Cerebellar nuclear complex (tissue), 1 donor: Measurements from ENCODE around the gene SEMA3D.

ENCODE experiments used
- DNase-seq, 2 experiments: peaks; one replicate each; lab custom pipeline; 2025; lab: John Stamatoyannopoulos, UW

SEMA3D gene

DNA sequence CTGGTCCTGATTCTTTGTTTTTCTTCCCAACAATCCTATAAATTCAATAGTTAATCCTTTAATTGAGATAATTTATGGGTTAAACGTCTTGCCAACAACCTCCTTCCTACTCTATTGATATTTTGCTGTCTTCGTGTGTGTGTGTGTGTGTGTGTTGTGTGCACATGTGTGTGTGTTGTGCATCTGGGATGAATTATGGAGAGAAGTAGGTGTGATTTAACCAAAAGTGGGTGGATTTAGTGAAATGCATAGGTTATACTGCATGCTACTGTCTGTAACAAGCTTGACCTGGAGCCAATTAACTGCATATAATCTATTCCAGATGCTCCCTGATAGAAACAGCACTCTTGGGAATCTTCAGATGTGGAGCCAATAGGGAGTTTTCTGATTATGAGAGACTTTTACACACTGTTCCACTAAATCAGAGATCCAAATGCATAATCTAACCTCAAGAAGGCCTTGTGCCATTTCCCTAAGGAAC, 61.2 kb downstream of the SEMA3D start:
- DNase-seq, result no peak

DNA sequence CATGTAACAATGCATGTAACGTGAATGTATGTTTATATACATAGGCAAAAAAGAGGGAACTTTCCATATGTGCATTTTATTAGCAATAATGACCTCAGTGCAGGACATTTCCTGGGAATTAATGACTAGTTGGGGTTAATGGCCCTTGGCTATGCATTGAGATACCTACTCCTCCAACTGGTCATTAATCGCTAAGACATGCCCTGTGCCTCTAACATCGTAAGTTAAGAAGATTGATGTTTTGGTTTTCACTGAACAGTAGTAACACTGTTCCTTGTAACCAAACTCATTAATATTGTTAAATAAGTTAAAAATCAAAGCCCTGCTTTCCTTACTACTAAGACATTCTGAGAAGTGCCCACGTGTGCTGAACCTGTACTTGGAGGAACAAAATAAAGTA, 61.7 kb downstream of the SEMA3D start:
- no peak for DNase-seq

DNA sequence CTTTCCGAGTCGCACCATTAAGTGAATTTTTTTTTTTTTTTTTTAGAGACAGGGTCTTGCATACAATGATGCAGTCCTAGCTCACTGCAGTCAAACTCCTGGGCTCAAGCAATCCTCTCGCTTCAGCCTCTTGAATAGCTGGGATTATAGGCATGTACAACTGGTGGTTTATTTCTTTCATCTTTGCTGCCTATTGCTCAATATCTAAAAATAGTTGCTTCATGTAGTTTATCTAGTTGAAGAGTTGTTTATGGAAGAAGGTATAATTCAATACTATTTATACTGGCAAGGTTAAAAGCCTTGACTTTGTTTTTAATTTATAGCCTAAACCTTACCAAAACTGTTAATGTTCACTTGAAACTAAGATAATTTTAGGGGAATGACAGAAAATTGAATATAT, 66.9 kb downstream of the SEMA3D start:
- DNase-seq, result no peak

DNA sequence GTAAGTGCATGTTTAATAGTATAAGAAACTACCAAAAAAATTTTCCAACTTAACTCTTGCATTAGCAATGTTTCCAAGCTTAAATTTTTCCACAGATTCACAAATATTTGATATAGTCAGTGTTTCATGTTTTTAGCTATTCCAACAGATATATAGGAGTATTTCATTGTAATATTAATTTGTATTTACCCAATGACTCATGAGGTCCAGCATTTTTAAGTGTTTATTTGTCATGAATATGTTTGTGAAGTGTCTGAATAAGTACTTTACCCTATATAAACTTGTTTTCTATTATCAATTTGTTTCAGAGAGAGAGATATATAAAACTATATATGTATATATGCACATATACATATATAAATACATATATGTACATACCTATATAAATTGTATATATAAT, 71.0 kb downstream of the SEMA3D start:
- no peak for DNase-seq

DNA sequence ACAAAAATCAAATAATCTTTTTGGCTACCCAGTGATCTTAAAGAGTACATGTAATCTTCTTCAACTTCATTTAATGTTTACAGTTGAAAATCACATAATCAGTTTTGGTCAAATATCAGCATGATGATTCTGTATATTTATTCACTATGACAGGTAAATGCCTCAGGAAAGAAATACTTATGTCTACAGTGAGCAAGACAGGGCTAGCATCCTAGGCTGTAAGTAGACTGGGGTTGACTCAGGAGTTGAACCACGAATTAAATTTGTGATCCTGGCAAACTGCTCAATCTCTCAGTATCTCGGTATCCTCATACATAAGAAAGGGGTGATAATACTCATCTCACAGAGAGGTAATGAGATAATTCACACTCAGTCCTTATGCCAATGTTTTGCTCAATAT, 71.8 kb downstream of the SEMA3D start:
- DNase-seq, result no peak

DNA sequence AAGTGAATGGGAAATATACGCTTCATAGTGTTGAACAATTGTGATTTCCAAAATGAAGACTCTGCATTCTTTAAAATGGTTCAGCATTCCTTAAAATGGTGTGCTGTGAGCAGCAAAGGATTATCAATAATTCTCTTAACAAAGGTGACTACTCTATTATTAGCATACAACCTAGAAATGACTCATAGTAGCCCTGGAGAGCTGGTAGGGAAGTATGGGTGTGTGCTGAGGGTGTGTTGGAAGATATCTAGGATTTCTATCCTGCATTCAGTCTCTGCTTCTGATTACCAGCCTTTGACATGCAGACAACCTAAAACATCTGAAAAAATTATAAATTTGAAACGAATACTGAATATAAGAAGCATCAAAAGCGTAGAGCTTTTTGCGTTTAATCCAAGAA, 72.5 kb downstream of the SEMA3D start:
- no peak for DNase-seq

DNA sequence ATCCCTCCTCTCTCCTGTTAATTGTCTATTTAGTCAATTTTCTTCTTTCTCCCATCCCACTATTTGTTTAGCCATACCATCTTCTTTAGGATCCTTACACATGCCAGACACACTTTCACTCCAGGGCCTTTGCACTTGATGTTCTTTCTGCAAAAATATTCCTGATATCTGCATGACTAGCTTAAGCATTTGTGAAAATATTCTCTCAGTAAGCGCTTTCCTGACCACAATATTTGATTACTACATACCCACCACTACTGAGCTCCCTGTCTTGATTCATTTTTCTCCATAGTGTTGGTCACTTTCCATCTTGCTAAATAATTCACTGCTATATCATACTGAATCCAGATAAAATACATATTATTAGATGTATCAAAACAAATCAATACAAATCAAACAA, 75.1 kb downstream of the SEMA3D start:
- no peak for DNase-seq

DNA sequence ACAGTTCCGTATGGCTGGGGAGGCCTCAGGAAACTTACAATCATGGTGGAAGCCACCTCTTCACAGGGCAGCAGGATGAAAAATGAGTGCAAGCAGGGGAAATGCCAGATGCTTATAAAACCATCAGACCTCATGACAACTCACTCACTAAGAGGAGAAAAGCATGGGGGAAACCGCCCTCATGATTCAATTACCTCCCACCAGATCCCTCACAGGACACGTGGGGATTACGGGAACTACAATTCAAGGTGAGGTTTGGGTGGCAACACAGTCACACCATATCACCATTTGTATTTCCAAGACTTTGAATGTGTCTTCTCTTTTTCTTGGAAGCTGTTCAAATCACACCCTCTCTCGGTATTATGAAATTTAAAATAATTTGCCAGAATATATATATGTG, 80.1 kb downstream of the SEMA3D start:
- DNase-seq, result no peak

DNA sequence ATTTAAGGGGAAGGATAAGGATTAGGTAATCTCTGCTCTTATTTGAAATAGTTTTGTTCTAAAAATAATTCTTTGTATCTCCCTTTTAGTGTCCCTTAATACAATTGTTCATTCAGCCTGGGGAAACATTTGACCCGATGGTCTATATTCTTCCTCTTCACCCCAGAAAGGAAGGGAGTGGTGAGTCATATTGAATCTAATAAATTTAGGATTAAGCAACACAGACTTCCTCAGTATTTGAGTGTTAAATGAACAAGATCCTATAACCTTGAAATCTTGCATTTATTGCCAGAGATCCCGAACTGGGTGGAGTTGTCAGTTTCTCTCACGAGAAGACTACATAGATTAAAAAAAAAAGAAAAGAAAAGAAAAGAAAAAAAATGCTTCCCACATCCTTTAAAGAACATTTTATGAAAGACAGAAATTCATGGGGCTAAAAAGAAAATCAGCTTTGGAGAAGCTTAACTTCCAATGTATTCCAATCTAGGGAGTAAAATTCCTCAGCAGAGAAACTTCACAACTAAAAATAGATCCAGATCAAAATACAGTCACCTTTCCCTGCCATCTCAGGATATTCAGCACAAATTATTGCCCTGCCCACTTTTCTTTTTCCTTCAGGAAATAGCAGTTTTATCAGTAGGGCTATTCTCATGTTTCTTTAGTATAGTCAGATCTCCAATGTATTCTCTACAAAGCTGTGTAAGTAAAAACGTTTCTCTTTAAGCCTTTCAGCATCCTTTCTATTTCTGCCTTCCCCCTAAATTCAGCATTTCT, 82.2 kb downstream of the SEMA3D start:
- DNase-seq, result no peak

DNA sequence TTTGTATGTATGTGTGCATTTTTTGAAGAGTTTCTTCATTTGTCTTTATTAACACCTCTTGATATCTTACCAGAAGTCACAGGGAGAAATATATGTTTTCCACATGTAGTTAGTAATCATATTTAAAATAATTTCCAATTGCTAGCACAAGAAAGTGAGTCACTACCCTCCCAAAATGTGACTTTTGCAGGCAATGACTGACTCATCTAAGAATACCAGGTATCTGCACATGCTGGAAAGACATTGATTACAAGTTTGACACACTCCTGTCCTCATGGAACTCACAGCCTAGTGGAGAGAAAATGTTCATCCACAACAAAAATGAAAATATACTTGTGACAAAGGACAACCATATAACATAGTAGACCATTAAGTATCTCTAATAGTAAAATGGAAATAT, 82.9 kb downstream of the SEMA3D start:
- DNase-seq, result no peak

DNA sequence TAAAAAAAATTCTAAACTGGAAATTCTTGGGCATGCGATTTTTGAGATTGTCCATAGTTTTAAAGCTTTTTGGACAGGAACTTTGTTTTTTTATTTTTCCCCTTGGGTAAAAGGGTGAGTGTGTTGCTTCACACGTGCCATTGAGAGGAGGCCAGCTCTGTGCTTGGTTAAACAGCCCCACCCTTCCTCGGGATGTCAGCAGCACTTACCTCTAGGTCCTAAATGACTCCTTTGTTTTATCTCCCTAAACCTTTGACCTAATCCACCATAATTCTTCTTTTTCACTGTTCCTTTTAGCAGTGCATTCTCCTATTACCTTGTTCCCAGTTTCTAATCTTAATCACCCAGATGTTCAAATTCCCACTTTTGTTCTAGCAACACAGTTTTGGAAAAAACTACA, 83.5 kb downstream of the SEMA3D start:
- no peak for DNase-seq

DNA sequence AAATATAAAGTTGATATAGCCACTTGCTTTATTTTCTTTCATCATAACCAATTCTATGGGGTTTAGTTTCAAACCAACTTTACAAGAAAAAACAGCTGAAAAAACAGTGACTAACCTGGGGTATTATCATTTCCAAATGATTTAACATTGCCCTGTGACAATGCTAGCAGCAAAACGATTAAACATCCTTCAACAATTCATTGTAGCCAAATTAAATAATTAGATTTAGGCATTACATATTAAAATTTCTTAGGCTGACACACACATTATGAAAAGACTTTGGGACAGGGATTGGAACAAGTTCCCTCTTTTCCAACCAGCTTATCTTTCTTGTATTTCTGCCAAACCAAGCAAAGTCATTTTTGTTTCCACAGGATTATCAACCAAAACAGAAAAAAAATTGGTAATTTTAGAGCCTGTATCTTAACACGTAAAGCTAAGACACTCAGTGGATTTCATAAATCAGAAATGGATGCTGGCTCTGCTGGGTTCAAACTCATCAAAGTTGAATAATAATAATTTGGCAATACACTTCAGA, 84.0 kb downstream of the SEMA3D start:
- DNase-seq, result no peak

DNA sequence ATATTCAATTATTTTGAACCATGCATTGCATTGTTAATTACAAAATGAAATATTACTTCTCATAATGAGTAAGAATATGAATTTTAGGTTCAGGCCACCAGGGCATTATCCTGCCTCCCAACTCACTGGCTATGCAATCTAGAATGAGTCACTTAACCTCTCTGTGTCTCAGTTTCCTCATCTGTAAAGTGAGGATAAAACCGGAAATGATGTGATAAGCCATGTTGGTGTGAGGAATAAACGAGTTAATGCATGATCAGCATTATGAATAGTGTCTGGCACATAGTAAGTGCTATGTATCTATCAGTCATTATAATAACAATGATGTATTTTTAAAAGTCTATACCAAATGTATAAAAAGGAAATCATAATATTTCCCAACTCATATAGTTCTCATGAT, 85.5 kb downstream of the SEMA3D start:
- no peak for DNase-seq

DNA sequence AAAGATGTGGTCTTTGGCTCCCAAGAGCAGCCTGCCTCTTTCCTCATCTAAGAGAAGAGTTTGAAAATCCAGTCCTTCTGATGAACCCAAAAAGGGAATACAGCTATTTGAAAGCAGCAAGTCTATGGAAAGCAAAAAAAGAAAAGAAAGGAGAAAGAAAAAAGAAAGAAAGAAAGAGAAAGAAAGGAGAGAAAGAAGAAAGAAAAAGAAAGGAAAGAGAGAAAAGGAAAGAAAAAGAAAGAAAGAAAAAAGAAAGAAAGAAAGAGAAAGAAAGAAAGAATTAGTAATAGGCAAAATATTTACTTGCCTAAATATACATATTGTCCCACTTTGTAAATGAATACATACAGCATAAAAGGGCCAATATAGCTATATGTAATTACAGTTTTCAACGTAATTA, 89.0 kb downstream of the SEMA3D start:
- DNase-seq, result no peak

DNA sequence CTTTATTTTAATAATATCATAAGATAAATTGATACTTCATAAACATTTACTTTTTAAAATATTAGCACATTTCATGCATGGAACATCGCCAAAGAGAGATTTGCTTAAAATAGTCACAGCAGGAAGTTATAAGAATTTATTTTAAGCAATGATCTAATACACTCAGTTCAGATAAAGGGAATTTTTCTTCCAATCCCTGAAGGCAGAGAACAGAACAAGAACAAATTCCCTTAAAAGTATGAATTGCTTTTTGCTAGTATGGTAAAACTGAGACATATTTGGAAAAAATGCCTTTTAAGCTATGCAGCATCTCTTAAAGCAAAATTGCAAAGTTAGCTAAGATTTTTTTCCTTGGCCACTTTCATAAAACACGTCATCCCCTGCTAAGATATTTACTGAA, 91.0 kb downstream of the SEMA3D start:
- DNase-seq, result no peak

DNA sequence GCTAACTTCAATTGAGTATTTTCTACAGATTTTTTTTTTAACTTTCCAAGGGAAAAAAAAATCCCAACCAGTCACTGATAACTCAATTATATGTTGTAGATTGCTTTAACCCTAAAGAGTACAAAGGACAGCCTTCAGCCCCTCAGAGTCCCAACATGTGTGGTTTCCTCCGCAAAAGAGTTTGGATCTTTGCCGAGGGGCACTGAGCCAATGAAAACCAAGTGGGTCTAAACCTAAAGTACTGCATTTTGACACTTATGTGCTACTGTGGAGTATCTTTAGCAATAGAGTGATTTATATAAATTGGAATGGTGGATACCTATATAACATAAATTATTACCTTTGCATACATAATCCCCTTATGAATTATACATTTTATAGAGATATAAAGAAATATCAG, 91.5 kb downstream of the SEMA3D start:
- no peak for DNase-seq

DNA sequence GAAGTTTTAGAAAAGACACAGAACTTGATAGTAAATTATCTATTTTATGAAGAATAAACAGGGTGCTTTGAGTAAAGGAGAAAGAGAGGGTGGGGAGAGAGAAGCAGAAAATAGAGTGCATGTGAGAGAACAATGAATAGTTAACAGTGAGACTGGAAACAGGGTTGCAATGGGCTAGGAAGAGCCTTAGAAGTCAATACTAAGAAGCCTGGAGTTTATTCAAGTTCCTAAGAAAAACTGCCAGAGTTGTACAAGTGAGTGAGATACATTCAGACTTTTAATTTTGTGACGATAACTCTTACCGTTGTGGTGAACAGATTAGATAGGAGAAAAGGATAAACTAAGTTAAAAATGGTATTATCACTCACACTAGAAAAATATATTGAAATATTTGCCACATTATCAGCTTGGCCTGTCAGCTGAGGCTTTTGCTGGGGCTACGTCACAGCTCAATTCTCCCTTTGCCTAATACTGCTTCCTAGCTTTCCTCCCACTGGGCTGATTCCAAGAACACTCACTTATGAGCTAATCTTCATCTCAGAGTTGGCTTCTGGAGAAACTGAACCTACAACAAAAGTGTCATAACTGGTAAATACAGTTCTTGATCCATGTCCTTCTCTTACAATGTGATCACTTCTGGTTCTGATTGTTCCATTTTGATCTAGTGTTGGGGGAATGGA, 92.7 kb downstream of the SEMA3D start:
- no peak for DNase-seq

DNA sequence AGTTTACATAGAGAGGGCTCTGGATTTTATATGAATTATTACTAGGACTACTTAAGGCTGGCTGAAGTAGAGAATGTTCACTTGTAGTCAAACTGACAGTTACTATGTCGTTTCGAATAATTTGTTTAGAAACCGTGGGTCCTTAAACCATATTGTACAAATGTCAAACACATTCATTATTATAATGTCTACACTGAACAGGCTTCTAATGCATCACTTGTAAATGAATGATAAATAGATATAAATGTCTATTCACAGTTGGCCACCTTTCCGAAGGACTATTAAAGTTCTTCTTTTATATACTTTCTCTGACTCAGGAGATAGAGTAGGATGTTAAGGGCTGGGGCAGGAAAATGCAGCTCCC, 95.3 kb downstream of the SEMA3D start:
- DNase-seq, result no peak

DNA sequence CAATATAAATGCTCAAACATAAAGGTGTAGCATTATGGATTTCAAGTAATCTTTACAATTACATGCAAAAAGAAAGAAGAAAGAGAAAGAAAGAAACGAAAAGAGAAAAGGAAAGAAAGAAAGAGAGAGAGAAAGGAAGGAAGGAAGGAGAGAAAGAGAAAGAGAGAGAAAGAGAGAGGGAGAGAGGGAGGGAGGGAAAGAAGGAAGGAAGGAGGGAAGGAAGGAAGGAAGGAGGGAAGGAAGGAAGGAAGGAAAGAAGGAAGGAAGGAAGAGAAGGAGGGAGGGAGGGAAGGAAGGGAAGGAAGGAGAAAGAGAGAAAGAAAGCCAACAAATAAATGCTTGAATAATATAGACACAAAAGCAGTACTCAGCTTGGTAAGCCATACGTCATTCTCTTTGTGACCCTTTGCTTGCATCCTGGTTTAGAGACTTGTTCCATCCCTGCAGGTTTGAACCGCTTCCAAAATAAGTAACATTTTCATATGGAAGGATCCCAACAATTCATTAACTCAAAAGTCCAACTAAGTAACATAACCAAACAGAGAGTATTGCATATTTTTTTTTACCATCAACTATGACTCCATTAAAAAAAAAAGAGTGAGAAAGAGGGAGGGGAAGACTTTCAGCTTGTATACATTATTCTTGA, 95.8 kb downstream of the SEMA3D start:
- DNase-seq, result no peak

DNA sequence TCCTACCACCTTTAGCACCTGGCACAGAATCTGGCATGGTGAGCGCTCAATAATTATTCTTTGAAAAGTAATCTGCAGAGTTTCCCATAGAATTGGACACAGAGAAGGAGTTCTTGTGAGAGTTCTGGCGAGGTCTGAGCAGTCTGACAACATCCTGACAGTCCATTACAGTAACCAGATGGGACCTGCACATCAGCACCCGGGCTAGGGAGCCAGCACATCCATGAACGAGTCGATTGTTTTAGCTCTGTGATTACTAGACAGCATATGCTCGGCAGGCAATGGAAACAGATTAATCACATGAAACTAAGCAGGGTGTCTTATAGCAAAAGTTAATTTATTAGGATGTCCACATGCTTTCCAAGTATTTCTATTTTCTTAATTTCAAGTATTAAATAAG, 96.7 kb downstream of the SEMA3D start:
- no peak for DNase-seq

DNA sequence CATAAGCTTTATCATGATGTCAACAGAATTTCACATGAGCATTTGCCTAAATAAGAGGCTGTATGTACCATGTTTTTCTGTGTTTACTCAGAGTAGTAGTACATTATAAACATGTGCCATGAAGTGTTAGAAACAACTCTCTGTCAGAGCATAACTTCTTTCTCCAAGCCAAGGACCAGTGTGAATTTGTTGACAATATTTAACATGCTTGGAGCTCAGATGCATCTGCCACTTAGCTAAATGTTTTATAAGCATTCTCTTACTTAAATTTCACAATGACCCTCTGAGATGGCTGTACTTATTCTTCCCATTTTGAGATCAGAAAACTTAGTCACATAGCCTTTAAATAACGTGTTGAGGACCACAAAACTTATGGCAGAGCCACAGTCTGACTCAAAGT, 105.0 kb downstream of the SEMA3D start:
- no peak for DNase-seq

DNA sequence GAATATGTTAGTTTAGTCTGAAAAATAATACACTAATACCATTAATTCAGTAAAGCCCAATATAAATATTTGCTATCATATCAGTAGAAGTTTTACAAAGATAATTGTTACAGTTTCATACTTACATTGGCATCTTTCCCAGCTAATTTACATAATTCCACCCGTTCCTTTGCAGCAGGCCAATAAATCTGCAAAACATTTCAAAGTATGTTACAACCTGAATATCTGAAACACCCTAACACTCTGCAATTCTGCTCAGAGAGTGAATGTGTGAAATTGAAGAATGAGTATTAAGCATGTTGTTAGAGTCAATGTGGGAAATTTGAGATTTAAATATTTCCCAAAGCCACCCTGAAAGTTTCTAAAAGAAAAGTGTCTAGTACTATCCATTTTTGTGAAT, 105.5 kb downstream of the SEMA3D start:
- DNase-seq, result no peak

DNA sequence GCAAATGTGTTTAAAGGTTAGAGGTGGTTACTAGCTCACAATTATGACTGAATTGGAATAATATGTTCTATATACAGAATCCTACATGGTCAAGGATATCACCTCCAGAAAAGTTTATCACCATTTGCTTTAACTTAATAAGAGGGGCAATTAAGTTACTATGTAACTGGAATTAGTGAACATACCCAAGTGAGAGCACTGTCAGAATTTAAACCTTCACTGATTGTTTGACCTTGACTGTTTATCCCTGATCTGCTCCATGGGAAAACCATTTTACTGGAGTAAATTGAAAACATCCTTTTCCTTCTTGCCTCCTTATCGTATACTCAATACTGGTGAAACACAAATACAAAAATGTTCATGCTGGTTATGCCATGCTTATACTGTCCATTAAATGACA, 107.4 kb downstream of the SEMA3D start:
- no peak for DNase-seq
